ENCODE results near the gene OGT.

DNA sequence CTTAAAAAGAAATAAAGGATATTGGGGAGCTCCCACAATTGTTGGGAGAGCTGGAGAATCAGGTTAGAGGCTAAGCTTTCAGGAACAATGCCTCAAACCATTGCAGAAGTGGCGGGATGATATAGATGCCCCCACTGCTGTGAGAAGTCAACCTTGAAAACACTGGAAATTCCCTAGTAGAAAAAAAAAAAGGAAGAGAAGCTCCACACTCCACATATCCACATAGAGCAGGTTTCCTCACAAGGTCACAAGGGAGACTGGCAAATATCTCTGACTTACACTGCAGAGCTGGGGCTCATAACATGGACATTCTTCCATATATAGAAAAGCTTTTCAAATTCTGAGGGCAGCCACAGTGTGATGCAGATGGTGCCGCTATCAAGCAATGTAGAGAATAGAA is 22.7 kb upstream of the OGT start:
- TF ChIP-seq, protein P1, sequence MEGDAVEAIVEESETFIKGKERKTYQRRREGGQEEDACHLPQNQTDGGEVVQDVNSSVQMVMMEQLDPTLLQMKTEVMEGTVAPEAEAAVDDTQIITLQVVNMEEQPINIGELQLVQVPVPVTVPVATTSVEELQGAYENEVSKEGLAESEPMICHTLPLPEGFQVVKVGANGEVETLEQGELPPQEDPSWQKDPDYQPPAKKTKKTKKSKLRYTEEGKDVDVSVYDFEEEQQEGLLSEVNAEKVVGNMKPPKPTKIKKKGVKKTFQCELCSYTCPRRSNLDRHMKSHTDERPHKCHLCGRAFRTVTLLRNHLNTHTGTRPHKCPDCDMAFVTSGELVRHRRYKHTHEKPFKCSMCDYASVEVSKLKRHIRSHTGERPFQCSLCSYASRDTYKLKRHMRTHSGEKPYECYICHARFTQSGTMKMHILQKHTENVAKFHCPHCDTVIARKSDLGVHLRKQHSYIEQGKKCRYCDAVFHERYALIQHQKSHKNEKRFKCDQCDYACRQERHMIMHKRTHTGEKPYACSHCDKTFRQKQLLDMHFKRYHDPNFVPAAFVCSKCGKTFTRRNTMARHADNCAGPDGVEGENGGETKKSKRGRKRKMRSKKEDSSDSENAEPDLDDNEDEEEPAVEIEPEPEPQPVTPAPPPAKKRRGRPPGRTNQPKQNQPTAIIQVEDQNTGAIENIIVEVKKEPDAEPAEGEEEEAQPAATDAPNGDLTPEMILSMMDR (conservative IDR thresholded peaks at IDR 0.05 in 1 of 2, IDR thresholded peaks at IDR 0.05 in 1 of 2; ENCODE audit: extremely low read depth in 1 of 2, insufficient read depth in 1 of 2, low read depth in 1 of 2, low read length in 2 of 2): no peak
- no peak for TF ChIP-seq EZH2 (IDR thresholded peaks at IDR 0.05; ENCODE audit: borderline replicate concordance, low read length)

Measured in mammary epithelial cell (primary cell).